Mucosa of descending colon (tissue), 3 donors: ENCODE data around the gene PXK. TPM values are rescaled to one million over a fixed set of nuclear protein-coding genes. Genes with fewer than 3 reads are reported as not detected.

Experiments
- ATAC-seq: fragments of 200-7000 bp; cut with Tn5 transposase; one replicate; pipeline ENCODE4 v1.9.1; 2020; ENCODE audit warnings: mild to moderate bottlenecking, moderate library complexity
- DNase-seq, 3 donors: peaks; one replicate each; pipeline ENCODE4 v3.0.0-alpha.2; 2020
- H3K36me3 ChIP-seq: fragments of 200-600 bp; one replicate; pipeline ENCODE4 v1.8.0; 2021; ENCODE audit warnings: low read depth, mild to moderate bottlenecking
- H3K4me1 ChIP-seq: fragments of 200-600 bp; one replicate; pipeline ENCODE4 v1.8.0; 2021; ENCODE audit warnings: low read depth, mild to moderate bottlenecking
- H3K4me3 ChIP-seq: fragments of 200-600 bp; one replicate; pipeline ENCODE4 v1.8.0; 2021; ENCODE audit warnings: mild to moderate bottlenecking
- H3K9me3 ChIP-seq: fragments of 200-600 bp; one replicate; pipeline ENCODE4 v1.8.0; 2021; ENCODE audit warnings: mild to moderate bottlenecking
- CTCF ChIP-seq: fragments of 200-600 bp; IDR thresholded peaks from one replicate; pipeline ENCODE4 v1.8.0; 2022; ENCODE audit warnings: antibody characterized with exemption, mild to moderate bottlenecking
- intact Hi-C, 2 donors: fragments of 100-400 bp; cut with DNase I in 1 of 2; cut with micrococcal nuclease in 1 of 2; formaldehyde crosslinking; loops; one replicate each; pipeline versions ENCODE4 v1.11.0 to v1.11.1; 2022; cut with DNase I, micrococcal nuclease
- total RNA-seq, 3 donors: library from RNA; stranded (reverse); fragmentation: NEBNext Ultra II Directional in 2 of 3; extraction: Animal tissue kit (Norgen Biotek cat#: 25700) in 2 of 3; gene quantifications; one replicate each; pipeline versions ENCODE4 v1.2.1 to v1.2.4, GENCODE V29; 2021 to 2023
- donor health status: DM: no; HTN: no; CAD: no; lungs with moderate emphysema.
- donor health status: DM: no; HTN: no; CAD: no.
- donor health status: DM: no; HTN: yes; CAD: no.

PXK gene
- total RNA-seq, 3 donors from 2014 or later, result 14.5 to 33.4 (median 19.5) TPM

- peak; percentile 8 for ATAC-seq
- Histone ChIP-seq H3K4me3 (no peak overlapping the region), H3K4me1 (peaks cover 12% of the 10 kb centered on the region), H3K36me3 (no peaks in the 10 kb centered on the region), H3K9me3 (no peaks in the 10 kb centered on the region)
- no peak for TF ChIP-seq CTCF
- intact Hi-C loops, result loop anchor here (5.0 kb wide), 2 partner anchors 88 to 93 kb away; no protein-coding TSS in a partner anchor
- DNase-seq, result no peak
Observed at GRCh38 chr3:58324391-58325390, 8.0 kb upstream of the PXK start.

GRCh38 chr3:58325525-58325992, 7.1 kb upstream of the PXK start:
- intact Hi-C loops, result loop anchor here in 1 of 2 donors (5.0 kb wide), 1 partner anchor 92 kb away; no protein-coding TSS in a partner anchor

GRCh38 chr3:58326267-58326900, 6.3 kb upstream of the PXK start:
- DNase-seq (no peak), ATAC-seq (no peak)
- no peak for TF ChIP-seq CTCF
- H3K4me1 ChIP-seq, result peaks cover 12% of the 10 kb centered on the region
- H3K9me3 ChIP-seq, result no peaks in the 10 kb centered on the region
- no peak overlapping the region for H3K4me3 ChIP-seq
- intact Hi-C loops, result loop anchor here in 1 of 2 donors (5.0 kb wide), 1 partner anchor 91 kb away; no protein-coding TSS in a partner anchor
- H3K36me3 ChIP-seq, result no peaks in the 10 kb centered on the region

More at GRCh38 chr3:58325525-58325992, 7.1 kb upstream of the PXK start:
- Histone ChIP-seq H3K4me3 (no peak overlapping the region), H3K9me3 (no peaks in the 10 kb centered on the region), H3K4me1 (peaks cover 12% of the 10 kb centered on the region), H3K36me3 (no peaks in the 10 kb centered on the region)
- DNase-seq (no peak), ATAC-seq (peak; percentile 85)
- TF ChIP-seq CTCF, result no peak

- ATAC-seq (no peak), DNase-seq (no peak)
- intact Hi-C loops, result loop anchor here in 1 of 2 donors (5.0 kb wide), 1 partner anchor 88 kb away; no protein-coding TSS in a partner anchor
- H3K9me3 ChIP-seq, result no peaks in the 10 kb centered on the region
- peaks cover 16% of the 10 kb centered on the region for H3K4me1 ChIP-seq
- no peaks in the 10 kb centered on the region for H3K36me3 ChIP-seq
- no peak overlapping the region for H3K4me3 ChIP-seq
- no peak for TF ChIP-seq CTCF
Observed at GRCh38 chr3:58329150-58329921, 3.4 kb upstream of the PXK start.

- ATAC-seq, result no peak
- H3K4me3 ChIP-seq, result no peak overlapping the region
- intact Hi-C loops, result loop anchor here in 1 of 2 donors (5.0 kb wide), 1 partner anchor 87 kb away; no protein-coding TSS in a partner anchor
- H3K36me3 ChIP-seq, result no peaks in the 10 kb centered on the region
- DNase-seq, result no peak
- no peaks in the 10 kb centered on the region for H3K9me3 ChIP-seq
- TF ChIP-seq CTCF, result no peak
- peaks cover 13% of the 10 kb centered on the region for H3K4me1 ChIP-seq
Observed at GRCh38 chr3:58329922-58330413, 2.7 kb upstream of the PXK start.
